Common myeloid progenitor, CD34-positive (primary cell): ENCODE measurements around the gene CLCA4.

Experiments used
- CTCF ChIA-PET: fragments of 350-600 bp; sonication (Branson Sonifier 250); formaldehyde crosslinking; loops from one replicate; lab custom pipeline; 2021; ENCODE audit warnings: antibody characterized with exemption; lab: Charles Lee
- POLR2A ChIA-PET: fragments of 350-600 bp; sonication (Branson Sonifier 250); formaldehyde crosslinking; loops from one replicate; lab custom pipeline; 2021; ENCODE audit warnings: antibody characterized with exemption; lab: Charles Lee
- DNase-seq, 3 donors: peaks; one replicate each; pipeline versions ENCODE4 v3.0.0 to v3.0.0-alpha.2; 2013
- H3K27ac ChIP-seq, 2 experiments: 1 replicate in 1 of 2; 2 replicates in 1 of 2; pipeline ENCODE4 v1.7.0; 2013; ENCODE audit warnings: inconsistent platforms in 2 of 2, low read length in 2 of 2, mild to moderate bottlenecking in 2 of 2, low read depth in 1 of 2, moderate library complexity in 1 of 2; ENCODE audit not compliant: severe bottlenecking in 2 of 2, insufficient read depth in 1 of 2, poor library complexity in 1 of 2
- H3K27me3 ChIP-seq, 5 experiments: replicated peaks in 2 of 5; 1 replicate in 3 of 5; 2 replicates in 2 of 5; pipeline versions ENCODE4 v1.6.1 to v1.7.0; 2013; ENCODE audit warnings: low read length in 4 of 5, mild to moderate bottlenecking in 2 of 5, moderate library complexity in 2 of 5, inconsistent platforms in 1 of 5; ENCODE audit not compliant: insufficient read depth in 5 of 5, control insufficient read depth in 4 of 5
- H3K36me3 ChIP-seq, 4 experiments: 1 replicate in 2 of 4; 2 replicates in 2 of 4; pipeline versions ENCODE4 v1.6.1 to v1.7.0; 2013; ENCODE audit warnings: low read length in 3 of 4, control low read depth in 1 of 4, mild to moderate bottlenecking in 1 of 4; ENCODE audit not compliant: control insufficient read depth in 4 of 4, insufficient read depth in 4 of 4
- H3K4me1 ChIP-seq, 4 experiments: 1 replicate in 3 of 4; 2 replicates in 1 of 4; pipeline versions ENCODE4 v1.6.1 to v1.7.1; 2013; ENCODE audit warnings: low read length in 3 of 4, mild to moderate bottlenecking in 3 of 4, control low read depth in 1 of 4, inconsistent platforms in 1 of 4, moderate library complexity in 1 of 4; ENCODE audit not compliant: control insufficient read depth in 4 of 4, insufficient read depth in 4 of 4; ENCODE audit errors: control extremely low read depth in 1 of 4
- H3K4me3 ChIP-seq, 7 experiments: 1 replicate in 4 of 7; 2 replicates in 3 of 7; pipeline versions ENCODE4 v1.5.1 to v1.7.0; 2013; ENCODE audit warnings: mild to moderate bottlenecking in 7 of 7, low read length in 6 of 7, moderate library complexity in 6 of 7, inconsistent platforms in 2 of 7, low read depth in 2 of 7, control low read depth in 1 of 7; ENCODE audit not compliant: insufficient read depth in 4 of 7, control insufficient read depth in 1 of 7; ENCODE audit errors: extremely low read depth in 1 of 7
- H3K9me3 ChIP-seq, 5 experiments: 1 replicate in 4 of 5; 2 replicates in 1 of 5; pipeline versions ENCODE4 v1.6.1 to v1.7.1; 2013; ENCODE audit warnings: low read length in 4 of 5, mild to moderate bottlenecking in 2 of 5, inconsistent platforms in 1 of 5, low read depth in 1 of 5, moderate library complexity in 1 of 5; ENCODE audit not compliant: control insufficient read depth in 4 of 5, insufficient read depth in 2 of 5; ENCODE audit errors: control extremely low read depth in 1 of 5
- WGBS: methylation state at CpG from one replicate; pipeline ENCODE4 v1.1.5; 2013; ENCODE audit not compliant: insufficient coverage; 5-methylcytosine and 5-hydroxymethylcytosine counted together

Gene CLCA4

GRCh38 chr1:86515597-86515996 lies 31.3 kb upstream of the CLCA4 start:
- WGBS, result 0% methylated on average over 1 of the region's 2 CpGs
- DNase-seq, result peak; percentile 41 to 47 (median 44)
- no peaks in the 10 kb centered on the region for H3K9me3 ChIP-seq
- no peaks in the 10 kb centered on the region for H3K36me3 ChIP-seq
- H3K4me3 ChIP-seq, result no peak overlapping the region
- ChIA-PET POLR2A (no interaction called here), CTCF (interaction anchor here (0.6 to 4.5 kb wide), 3 partner anchors 10 to 169 kb away, joined by 3 to 27 read pairs (median 3); no protein-coding TSS in a partner anchor)
- H3K27ac ChIP-seq, result no peak overlapping the region
- no peaks in the 10 kb centered on the region for H3K27me3 ChIP-seq
- H3K4me1 ChIP-seq, result no peaks in the 10 kb centered on the region

DNA sequence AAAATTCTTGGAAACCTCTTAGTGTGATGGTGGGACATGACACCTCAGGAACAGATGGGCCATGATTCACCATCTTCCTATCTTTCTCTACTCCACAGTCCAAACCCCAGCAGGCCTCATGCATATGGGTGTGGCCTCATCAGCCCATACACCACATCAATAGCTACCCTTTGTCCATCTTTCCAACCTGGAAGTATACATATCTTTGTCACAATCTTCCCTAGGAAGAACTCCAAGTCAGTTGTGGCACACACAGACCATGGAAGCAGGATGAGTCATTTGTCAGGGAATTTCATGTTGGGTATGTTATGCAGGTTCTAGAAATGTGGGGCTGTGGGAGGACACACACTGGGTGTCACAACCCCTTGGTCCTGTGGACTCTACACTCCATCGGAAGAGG lies 30.5 kb upstream of the CLCA4 start:
- Histone ChIP-seq H3K4me1 (no peaks in the 10 kb centered on the region), H3K27ac (no peak overlapping the region), H3K27me3 (no peaks in the 10 kb centered on the region), H3K4me3 (no peak overlapping the region), H3K36me3 (no peaks in the 10 kb centered on the region), H3K9me3 (no peaks in the 10 kb centered on the region)
- ChIA-PET POLR2A (no interaction called here), CTCF (interaction anchor here (1.7 to 4.5 kb wide), 2 partner anchors 10 to 14 kb away, joined by 6 to 27 read pairs; no protein-coding TSS in a partner anchor)
- DNase-seq, result no peak
- WGBS, result no CpG with 5 or more reads among the region's 1 CpG

GRCh38 chr1:86517336-86517735 lies 29.5 kb upstream of the CLCA4 start:
- no peak for DNase-seq
- Histone ChIP-seq H3K36me3 (no peaks in the 10 kb centered on the region), H3K9me3 (no peaks in the 10 kb centered on the region), H3K4me1 (no peaks in the 10 kb centered on the region), H3K4me3 (no peak overlapping the region), H3K27ac (no peak overlapping the region), H3K27me3 (no peaks in the 10 kb centered on the region)
- CTCF ChIA-PET, result interaction anchor here (1.0 to 4.5 kb wide), 3 partner anchors 11 to 18 kb away, joined by 5 to 27 read pairs (median 6); no protein-coding TSS in a partner anchor
- POLR2A ChIA-PET, result no interaction called here
- WGBS, result 100% methylated on average over 1 of the region's 1 CpG

DNA sequence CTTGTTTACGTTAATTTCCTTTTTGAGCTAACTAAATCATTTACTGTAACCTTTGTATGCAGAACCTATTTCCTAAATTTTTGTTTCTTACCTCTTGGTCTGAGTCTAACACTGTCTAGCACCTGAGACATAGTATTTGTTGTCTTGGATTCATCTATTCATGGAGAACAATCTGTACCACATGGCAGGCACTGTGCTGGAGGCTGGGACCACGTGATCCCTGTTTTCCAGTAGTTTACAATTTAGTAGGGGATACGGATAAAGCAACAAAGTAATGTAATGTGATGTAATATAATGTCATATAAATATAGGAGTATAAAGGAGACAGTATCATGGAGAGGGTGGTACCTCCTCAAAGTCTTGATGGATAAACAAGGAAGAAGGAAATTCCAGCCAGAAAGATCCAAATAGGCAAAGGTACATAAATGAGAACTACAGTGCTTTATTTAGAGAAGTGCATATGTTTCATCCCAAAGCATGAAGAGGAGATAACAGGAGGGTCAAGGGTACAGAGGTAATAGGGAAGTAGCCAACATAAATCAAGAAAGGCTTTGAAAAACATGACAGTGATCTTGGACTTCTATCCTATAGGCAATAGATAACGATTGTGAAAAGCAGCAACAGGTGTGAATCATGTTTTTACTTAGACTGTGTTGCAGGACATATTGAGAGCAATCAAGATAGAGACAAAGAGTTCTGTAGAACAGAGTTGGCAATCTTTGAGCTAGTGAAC lies 25.9 kb upstream of the CLCA4 start:
- Histone ChIP-seq H3K27me3 (no peaks in the 10 kb centered on the region), H3K27ac (no peak overlapping the region), H3K36me3 (no peaks in the 10 kb centered on the region), H3K4me3 (no peak overlapping the region), H3K4me1 (no peaks in the 10 kb centered on the region), H3K9me3 (peaks cover 0 to 5% (median 0%) of the 10 kb centered on the region in 5 experiments)
- CTCF ChIA-PET, result interaction anchor here (1.3 to 2.4 kb wide), 3 partner anchors 13 to 47 kb away, joined by 4 to 8 read pairs (median 5); no protein-coding TSS in a partner anchor
- 100% methylated on average over 1 of the region's 4 CpGs for WGBS
- POLR2A ChIA-PET, result no interaction called here
- no peak for DNase-seq

- Histone ChIP-seq H3K9me3 (peaks cover 0 to 5% (median 0%) of the 10 kb centered on the region in 5 experiments), H3K27me3 (no peaks in the 10 kb centered on the region), H3K4me1 (no peaks in the 10 kb centered on the region), H3K27ac (no peak overlapping the region), H3K4me3 (no peak overlapping the region), H3K36me3 (no peaks in the 10 kb centered on the region)
- POLR2A ChIA-PET, result no interaction called here
- DNase-seq, result no peak
- WGBS, result 100% methylated on average over 1 of the region's 2 CpGs
- CTCF ChIA-PET, result interaction anchor here (2.4 kb wide), 1 partner anchor 13 kb away, joined by 8 read pairs; no protein-coding TSS in a partner anchor
Measured at GRCh38 chr1:86521522-86521891, 25.4 kb upstream of the CLCA4 start.

DNA sequence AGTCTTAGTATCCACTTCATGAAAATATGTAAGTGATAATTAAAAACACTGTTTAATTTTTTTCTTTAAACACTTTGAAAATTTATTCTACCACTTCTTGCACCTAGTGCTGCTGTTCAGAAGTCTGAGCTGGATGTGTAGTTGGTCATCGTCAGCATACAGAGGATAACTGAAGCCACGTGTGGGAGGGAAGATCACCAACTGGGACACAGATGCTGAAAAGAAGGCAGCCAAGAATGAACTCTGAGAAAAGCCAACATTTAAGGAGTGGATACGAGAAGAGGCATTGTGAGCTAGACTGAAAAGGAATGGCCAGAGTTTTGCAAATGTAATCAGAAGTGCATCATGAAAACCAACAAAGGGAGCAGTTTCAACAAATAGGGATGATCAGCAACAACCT lies 24.6 kb upstream of the CLCA4 start:
- no peak overlapping the region for H3K27ac ChIP-seq
- ChIA-PET POLR2A (no interaction called here), CTCF (interaction anchor here (1.0 kb wide), 1 partner anchor 14 kb away, joined by 3 read pairs; no protein-coding TSS in a partner anchor)
- H3K36me3 ChIP-seq, result no peaks in the 10 kb centered on the region
- H3K4me1 ChIP-seq, result no peaks in the 10 kb centered on the region
- 91% methylated on average over 3 of the region's 3 CpGs for WGBS
- H3K9me3 ChIP-seq, result peaks cover 0 to 5% (median 0%) of the 10 kb centered on the region in 5 experiments
- DNase-seq, result no peak
- no peak overlapping the region for H3K4me3 ChIP-seq
- no peaks in the 10 kb centered on the region for H3K27me3 ChIP-seq

GRCh38 chr1:86523670-86524354 lies 23.1 kb upstream of the CLCA4 start:
- ChIA-PET CTCF (interaction anchor here (0.8 kb wide), 1 partner anchor 23 kb away, joined by 3 read pairs; no protein-coding TSS in a partner anchor), POLR2A (no interaction called here)
- no peak overlapping the region for H3K27ac ChIP-seq
- H3K4me1 ChIP-seq, result no peaks in the 10 kb centered on the region
- no peaks in the 10 kb centered on the region for H3K27me3 ChIP-seq
- H3K9me3 ChIP-seq, result peaks cover 0 to 5% (median 0%) of the 10 kb centered on the region in 5 experiments
- WGBS, result 95% methylated on average over 25 of the region's 32 CpGs
- no peaks in the 10 kb centered on the region for H3K36me3 ChIP-seq
- DNase-seq, result no peak
- no peak overlapping the region for H3K4me3 ChIP-seq
